Uterus (tissue), 4 donors: ENCODE results near the gene TNFRSF6B. TPM values are rescaled to one million over a fixed set of nuclear protein-coding genes. Genes with fewer than 3 reads are reported as not detected.

Experiments used
- DNase-seq, 2 donors: peaks; one replicate each; pipeline ENCODE4 v3.0.0-alpha.2; 2019 to 2020
- H3K27ac ChIP-seq, 2 donors: fragments of 200-600 bp; sonication (generic); 1 replicate in 1 of 2; 2 replicates in 1 of 2; pipeline ENCODE4 v1.5.1; 2016 to 2018
- H3K27me3 ChIP-seq, 2 donors: fragments of 200-600 bp; sonication (generic); one replicate each; pipeline ENCODE4 v1.5.1; 2018 to 2019; ENCODE audit warnings: control low read depth in 1 of 2
- H3K36me3 ChIP-seq, 2 donors: fragments of 200-600 bp; sonication (generic); one replicate each; pipeline ENCODE4 v1.5.1; 2019; ENCODE audit warnings: control low read depth in 1 of 2
- H3K4me1 ChIP-seq, 2 donors: fragments of 200-600 bp; sonication (generic); one replicate each; pipeline ENCODE4 v1.5.1; 2018 to 2019; ENCODE audit warnings: control low read depth in 1 of 2
- H3K4me3 ChIP-seq, 2 donors: fragments of 200-600 bp; sonication (generic); 1 replicate in 1 of 2; 2 replicates in 1 of 2; pipeline ENCODE4 v1.5.1; 2018 to 2019; ENCODE audit warnings: mild to moderate bottlenecking in 1 of 2
- H3K9me3 ChIP-seq, 2 donors: fragments of 200-600 bp; sonication (generic); one replicate each; pipeline ENCODE4 v1.5.1; 2019; ENCODE audit warnings: control low read depth in 1 of 2
- POLR2A ChIP-seq, 2 donors: fragments of 450-650 bp; IDR thresholded peaks; one replicate each; pipeline ENCODE4 v1.6.1; 2016; ENCODE audit warnings: antibody characterized with exemption in 2 of 2, mild to moderate bottlenecking in 1 of 2, moderate library complexity in 1 of 2
- intact Hi-C: fragments of 100-400 bp; cut with DNase I; formaldehyde crosslinking; loops from one replicate; pipeline ENCODE4 v1.15.1; 2023; ENCODE audit warnings: low total_unique reads
- total RNA-seq, 4 donors: library from RNA; depleted of rRNA in 3 of 4; stranded (reverse); fragments of >200 nt in 3 of 4; gene quantifications; one replicate each; pipeline versions ENCODE4 v1.1.0 to v1.2.4, GENCODE V29; 2014 to 2023
- TF ChIP-seq, protein P1 (sequence below), 4 experiments: fragments of 200-600 bp in 2 of 4; fragments of 450-650 bp in 2 of 4; sonication (generic) in 2 of 4; IDR thresholded peaks; one replicate each; pipeline ENCODE4 v1.5.1; 2016 to 2019; ENCODE audit warnings: antibody characterized with exemption in 4 of 4, mild to moderate bottlenecking in 2 of 4, moderate library complexity in 1 of 4
- donor health status: DM: yes; HTN: yes; CAD: no.

Gene TNFRSF6B
- total RNA-seq, 4 donors from 2014 or later: 0.83 to 4.1 TPM; not detected in 2

DNA sequence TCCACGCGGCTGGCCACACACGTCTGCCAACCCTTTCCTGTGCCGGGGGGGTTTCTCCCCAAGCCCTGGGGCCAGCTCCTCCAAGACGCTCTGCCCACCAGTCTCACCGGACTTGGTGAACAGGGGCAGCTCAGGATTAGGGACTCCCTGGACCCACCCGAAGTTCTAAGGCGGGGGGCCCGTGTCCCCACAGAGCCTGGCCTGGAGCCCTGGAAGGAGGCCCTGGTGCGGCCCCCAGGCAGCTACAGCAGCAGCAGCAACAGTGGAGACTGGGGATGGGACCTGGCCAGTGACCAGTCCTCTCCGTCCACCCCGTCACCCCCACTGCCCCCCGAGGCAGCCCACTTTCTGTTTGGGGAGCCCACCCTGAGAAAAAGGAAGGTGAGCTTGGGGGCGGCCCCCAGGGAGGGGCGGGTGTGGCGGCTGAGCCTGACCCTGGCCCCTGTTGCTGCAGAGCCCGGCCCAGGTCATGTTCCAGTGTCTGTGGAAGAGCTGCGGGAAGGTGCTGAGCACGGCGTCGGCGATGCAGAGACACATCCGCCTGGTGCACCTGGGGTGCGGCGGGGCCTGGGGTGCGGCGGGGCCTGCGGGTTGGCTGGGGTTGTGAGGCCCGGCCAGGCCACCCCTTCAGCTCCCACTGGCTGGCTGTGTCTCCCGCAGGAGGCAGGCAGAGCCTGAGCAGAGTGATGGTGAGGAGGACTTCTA, 45.4 kb downstream of the TNFRSF6B start:
- Histone ChIP-seq H3K27me3 (no peaks in the 10 kb centered on the region), H3K4me1 (peaks cover 0 to 30% of the 10 kb centered on the region in 2 donors), H3K36me3 (no peaks in the 10 kb centered on the region), H3K9me3 (no peaks in the 10 kb centered on the region), H3K27ac (peak overlapping the region; percentile 88 to 92), H3K4me3 (no peak overlapping the region)
- peak in 1 of 2 donors; percentile 46 for DNase-seq
- intact Hi-C loops: no loop called here
- TF ChIP-seq, protein P1, sequence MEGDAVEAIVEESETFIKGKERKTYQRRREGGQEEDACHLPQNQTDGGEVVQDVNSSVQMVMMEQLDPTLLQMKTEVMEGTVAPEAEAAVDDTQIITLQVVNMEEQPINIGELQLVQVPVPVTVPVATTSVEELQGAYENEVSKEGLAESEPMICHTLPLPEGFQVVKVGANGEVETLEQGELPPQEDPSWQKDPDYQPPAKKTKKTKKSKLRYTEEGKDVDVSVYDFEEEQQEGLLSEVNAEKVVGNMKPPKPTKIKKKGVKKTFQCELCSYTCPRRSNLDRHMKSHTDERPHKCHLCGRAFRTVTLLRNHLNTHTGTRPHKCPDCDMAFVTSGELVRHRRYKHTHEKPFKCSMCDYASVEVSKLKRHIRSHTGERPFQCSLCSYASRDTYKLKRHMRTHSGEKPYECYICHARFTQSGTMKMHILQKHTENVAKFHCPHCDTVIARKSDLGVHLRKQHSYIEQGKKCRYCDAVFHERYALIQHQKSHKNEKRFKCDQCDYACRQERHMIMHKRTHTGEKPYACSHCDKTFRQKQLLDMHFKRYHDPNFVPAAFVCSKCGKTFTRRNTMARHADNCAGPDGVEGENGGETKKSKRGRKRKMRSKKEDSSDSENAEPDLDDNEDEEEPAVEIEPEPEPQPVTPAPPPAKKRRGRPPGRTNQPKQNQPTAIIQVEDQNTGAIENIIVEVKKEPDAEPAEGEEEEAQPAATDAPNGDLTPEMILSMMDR (IDR thresholded peaks at IDR 0.05): no peak
- no peak for TF ChIP-seq POLR2A (IDR thresholded peaks at IDR 0.05)

DNA sequence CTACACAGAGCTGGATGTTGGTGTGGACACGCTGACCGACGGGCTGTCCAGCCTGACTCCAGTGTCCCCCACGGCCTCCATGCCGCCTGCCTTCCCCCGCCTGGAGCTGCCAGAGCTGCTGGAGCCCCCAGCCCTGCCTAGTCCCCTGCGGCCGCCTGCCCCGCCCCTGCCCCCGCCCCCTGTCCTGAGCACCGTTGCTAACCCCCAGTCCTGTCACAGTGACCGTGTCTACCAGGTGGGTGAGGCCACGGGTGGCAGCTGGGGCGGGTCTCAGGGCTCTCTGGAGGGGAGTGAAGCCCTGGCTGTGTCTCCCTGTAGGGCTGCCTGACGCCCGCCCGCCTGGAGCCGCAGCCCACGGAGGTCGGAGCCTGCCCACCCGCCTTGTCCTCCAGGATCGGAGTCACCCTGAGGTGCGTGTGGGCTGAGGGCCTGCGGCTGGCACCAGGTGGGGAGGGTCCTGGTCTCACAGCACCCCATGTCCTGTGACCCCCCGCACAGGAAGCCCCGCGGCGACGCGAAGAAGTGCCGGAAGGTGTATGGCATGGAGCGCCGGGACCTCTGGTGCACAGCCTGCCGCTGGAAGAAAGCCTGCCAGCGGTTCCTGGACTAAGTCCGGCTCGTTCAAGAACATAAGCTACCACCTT, 46.1 kb downstream of the TNFRSF6B start:
- H3K27me3 ChIP-seq: no peaks in the 10 kb centered on the region
- H3K4me3 ChIP-seq: no peak overlapping the region
- peaks cover 0 to 28% of the 10 kb centered on the region in 2 donors for H3K4me1 ChIP-seq
- no peaks in the 10 kb centered on the region for H3K36me3 ChIP-seq
- no peaks in the 10 kb centered on the region for H3K9me3 ChIP-seq
- no peak for DNase-seq
- TF ChIP-seq, protein P1 (IDR thresholded peaks at IDR 0.05): no peak
- no peak for TF ChIP-seq POLR2A (IDR thresholded peaks at IDR 0.05)
- intact Hi-C loops: no loop called here
- H3K27ac ChIP-seq: peak overlapping the region in 1 of 2 donors; percentile 92

DNA sequence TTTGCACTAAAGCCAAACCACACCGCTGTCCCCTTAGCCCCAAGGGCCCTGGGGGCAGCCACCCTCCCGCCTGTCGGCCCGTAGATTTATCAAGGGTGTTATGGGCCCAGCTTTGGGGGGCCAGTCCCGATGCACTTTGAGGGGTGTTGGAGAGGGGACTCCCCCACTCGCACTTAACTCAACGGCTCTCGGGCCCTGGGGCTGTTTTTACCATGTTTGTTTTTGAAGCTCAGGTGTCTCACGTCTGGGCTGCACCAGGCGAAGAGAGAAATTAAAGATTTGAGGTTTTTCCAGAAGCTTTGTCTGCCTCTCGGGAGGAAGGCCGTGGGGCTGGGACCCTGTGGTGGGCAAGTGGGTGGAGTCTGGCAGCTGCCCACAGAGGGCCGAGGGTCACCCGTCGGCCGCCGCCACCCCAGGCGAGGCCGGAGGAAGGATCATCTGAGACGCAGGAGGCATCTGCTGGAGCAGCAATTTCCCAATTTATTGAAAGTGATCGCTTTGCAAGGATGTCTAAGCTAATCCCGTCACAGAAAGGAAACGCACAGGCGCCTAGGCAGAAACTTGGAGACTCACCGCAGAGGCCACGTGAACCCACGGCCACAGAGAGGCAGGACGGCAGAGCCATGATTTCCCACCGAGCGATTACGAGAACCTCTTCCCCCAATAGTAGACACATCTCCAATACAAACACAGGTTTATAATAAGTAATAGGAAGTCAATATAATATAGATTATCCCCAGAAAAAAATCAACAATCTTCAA, 46.9 kb downstream of the TNFRSF6B start:
- no peak for DNase-seq

DNA sequence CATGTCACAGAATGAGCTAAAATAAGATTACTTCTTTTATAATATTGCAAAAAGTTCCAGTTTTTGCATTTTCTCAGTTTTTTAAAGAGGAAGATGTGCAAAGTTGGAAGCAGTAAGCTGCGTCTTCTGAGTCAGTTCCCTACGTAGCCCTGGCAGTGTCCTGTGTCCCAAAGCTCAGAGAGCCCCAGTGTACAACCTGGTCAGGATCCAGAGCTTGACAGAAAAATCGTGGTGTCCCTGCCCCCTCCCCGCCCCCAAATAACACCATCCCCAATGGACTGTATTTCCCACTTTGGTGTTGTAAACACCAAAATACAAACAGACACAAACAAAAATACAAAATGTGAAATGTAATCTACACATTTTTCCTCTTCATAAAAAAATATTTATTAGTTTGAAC, 47.7 kb downstream of the TNFRSF6B start:
- H3K4me3 ChIP-seq: no peak overlapping the region
- H3K27ac ChIP-seq: no peak overlapping the region
- no peaks in the 10 kb centered on the region for H3K9me3 ChIP-seq
- peaks cover 0 to 16% of the 10 kb centered on the region in 2 donors for H3K4me1 ChIP-seq
- no peaks in the 10 kb centered on the region for H3K36me3 ChIP-seq
- TF ChIP-seq, protein P1 (IDR thresholded peaks at IDR 0.05): no peak
- TF ChIP-seq POLR2A (IDR thresholded peaks at IDR 0.05): no peak
- no peak for DNase-seq
- intact Hi-C loops: no loop called here
- H3K27me3 ChIP-seq: no peaks in the 10 kb centered on the region

More for the DNA sequence above, 46.9 kb downstream of the TNFRSF6B start:
- intact Hi-C loops: no loop called here
- TF ChIP-seq, protein P1 (IDR thresholded peaks at IDR 0.05): no peak
- TF ChIP-seq POLR2A (IDR thresholded peaks at IDR 0.05): no peak
- H3K4me1 ChIP-seq: peaks cover 0 to 19% of the 10 kb centered on the region in 2 donors
- H3K36me3 ChIP-seq: no peaks in the 10 kb centered on the region
- H3K27ac ChIP-seq: no peak overlapping the region
- no peak overlapping the region for H3K4me3 ChIP-seq
- no peaks in the 10 kb centered on the region for H3K9me3 ChIP-seq
- H3K27me3 ChIP-seq: no peaks in the 10 kb centered on the region
